HG03060 (cell line): Measurements from ENCODE around the gene BLMH.
"Not testable (repeated sequence)": the region's sequence is repeated elsewhere in the genome, so short reads cannot be mapped to it uniquely, and the experiment has no call there.

Experiments
- ATAC-seq: cut with Tn5 transposase; IDR thresholded peaks from one replicate; pipeline ENCODE4 v1.9.1; 2021; ENCODE audit warnings: low read depth, moderate number of reproducible peaks; ENCODE audit not compliant: unreplicated experiment

The BLMH gene

DNA sequence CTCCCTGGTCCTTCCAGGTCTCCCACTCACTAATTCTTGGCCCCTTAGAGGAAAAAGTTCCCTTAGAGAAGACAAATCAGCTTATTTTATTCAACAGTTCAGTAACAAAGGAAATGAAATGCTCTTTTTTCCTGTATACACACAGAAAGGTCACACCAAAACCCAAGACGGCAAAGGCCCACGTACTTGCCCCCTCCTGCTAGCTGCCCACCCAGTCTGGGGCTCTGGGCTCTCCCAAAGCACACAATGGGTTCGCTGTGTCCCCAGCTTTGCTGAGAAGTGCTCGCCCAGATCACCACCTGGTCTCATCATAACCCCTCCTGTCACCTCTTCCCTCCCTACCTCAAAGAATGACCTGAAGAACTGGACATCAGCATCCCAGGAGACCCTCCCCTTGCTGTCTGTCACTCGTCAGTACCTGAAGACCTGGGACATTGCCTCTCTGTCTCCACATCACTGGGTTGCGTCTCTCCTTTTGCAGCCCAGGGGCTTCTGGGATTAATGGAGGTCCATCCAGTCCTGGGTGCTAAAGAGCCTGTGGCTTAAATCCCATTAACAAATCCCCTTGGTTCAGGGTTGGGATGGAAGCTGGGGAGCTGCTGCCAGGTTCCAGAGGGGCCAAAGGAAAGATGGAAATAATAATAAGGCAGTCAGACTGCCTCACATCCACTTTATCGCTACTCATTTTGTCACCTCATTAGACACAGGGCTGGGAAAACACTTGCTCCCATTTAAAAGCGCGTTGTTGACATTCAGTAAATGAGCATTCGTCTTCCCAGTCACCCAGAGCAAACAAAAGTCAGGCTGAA is 59.5 kb downstream of the BLMH start:
- ATAC-seq: no peak

- no peak for ATAC-seq
These were observed 61.1 kb downstream of the BLMH start for GRCh38 chr17:30230596-30231125.

DNA sequence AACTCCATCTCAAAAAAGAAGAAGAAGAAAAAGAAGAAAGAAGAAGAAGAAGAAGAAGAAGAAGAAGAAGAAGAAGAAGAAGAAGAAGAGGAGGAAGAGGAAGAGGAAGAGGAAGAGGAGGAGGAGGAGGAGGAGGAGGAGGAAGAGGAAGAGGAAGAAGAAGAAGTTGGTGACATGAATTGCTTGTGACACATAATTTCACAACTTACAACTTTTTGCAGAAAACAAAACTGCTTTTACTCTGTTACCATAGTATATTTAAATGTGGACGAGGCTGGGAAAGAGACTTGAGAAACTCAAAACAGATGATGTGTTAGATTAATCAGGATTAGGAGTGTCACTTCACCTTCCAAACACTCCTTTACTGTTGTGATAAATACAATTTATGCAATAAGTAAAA is 61.7 kb downstream of the BLMH start:
- not testable (repeated sequence) for ATAC-seq

GRCh38 chr17:30229012-30229411 is 62.7 kb downstream of the BLMH start:
- ATAC-seq: no peak

GRCh38 chr17:30228011-30228410 is 63.7 kb downstream of the BLMH start:
- ATAC-seq: no peak

- no peak for ATAC-seq
These were observed 64.9 kb downstream of the BLMH start for GRCh38 chr17:30226878-30227277.

GRCh38 chr17:30225919-30226553 is 65.7 kb downstream of the BLMH start:
- no peak for ATAC-seq

- ATAC-seq: no peak
These were observed 66.6 kb downstream of the BLMH start for GRCh38 chr17:30225112-30225511.

DNA sequence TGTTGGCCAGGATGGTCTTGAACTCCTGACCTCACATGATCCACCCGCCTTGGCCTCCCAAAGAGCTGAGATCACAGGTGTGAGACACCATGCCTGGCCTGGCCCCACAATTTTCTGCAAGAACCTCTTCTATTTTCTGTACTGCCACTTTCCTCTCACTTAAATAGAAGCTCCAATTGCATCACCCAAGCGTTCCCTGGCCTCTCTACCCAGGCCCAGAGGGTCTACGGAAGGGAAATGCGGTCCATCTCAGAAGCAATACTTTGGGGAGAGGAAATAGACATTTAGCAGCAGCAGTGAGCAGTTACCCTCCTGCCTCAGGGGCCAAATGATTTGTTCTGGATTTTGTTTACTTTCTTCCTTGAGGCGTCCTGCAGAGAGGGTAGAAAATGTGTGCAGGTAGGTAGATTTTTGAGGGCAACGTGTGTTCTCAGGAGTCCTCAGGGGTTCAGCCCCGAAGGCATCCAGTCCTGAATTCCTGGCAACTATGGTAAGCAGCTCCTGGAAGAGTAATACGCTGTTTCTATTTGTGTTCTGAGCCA is 67.3 kb downstream of the BLMH start:
- no peak for ATAC-seq

DNA sequence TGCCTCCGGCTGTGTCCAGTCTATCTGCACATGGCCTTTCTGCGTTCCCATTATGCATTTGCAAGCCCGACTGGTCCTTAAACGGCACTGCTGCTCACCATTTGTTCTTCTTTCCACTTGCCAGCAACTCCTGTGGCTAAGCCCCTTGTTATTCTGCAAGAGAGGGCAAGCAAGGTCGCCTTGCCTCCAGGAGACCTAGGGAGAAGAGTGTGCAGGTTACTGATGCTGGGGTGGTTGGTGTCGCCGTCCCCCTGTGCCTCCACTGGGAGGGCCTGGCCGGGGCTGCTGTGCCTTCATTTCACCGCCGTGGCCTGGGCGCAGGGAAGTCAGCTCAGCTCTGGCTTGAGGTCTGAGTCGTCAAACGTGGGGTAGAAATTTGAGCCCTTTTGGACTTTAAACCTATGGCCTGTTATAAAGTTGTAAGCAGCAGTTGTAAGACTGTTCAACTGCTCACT is 69.0 kb downstream of the BLMH start:
- ATAC-seq: no peak

DNA sequence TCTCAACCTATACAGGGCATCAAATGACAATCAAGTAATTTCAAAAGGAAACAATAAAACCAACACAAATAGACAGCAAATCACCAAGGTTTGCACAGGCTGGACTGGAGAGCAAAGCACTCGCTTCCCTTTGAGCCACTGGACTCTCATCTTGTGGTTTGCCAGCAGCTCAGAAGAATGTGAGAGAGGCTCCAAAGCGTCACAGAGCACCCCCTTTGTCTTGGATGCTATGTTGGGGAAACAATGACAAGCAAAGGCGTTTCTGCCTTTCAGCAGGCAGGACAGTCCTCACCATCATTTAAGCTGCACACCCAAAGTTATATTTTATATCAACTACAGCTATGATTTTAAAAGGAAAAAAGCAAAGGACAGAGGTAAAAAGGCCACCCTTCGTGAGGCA is 69.5 kb downstream of the BLMH start:
- no peak for ATAC-seq

DNA sequence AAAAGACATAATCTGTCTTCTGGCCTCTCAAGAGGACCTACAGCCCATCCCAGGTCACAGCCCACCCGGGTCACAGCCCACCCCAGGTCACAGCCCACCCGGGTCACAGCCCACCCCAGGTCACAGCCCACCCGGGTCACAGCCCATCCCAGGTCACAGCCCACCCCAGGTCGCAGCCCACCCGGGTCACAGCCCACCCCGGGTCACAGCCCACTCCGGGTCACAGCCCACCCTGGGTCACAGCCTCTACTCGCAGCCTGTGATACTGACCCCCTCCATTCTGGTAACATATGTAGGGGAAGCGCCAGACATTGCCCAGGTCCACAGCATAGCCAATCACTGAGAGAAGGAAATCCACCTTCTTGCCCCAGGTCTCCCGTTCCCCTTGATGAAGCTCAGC is 70.4 kb downstream of the BLMH start:
- ATAC-seq: no peak

DNA sequence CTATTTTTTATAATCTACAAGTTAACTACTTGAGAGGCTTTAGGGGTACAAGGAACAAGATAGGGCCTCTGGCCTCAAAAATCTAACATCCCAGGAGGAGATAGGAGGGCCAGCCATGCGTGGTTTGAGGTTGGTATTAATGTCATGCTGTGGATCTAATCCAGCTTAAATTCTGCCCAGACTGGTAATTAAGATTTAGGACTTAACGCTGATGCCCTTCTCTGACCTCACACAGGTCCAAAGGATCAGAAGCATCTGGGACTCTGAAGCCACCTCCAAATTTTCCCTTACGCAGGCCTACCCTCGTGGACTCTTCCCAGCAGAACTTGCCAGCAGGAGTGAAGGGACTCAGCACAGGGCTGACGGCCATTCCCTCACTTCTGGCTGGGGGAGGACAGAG is 71.3 kb downstream of the BLMH start:
- no peak for ATAC-seq

GRCh38 chr17:30219833-30220232 is 71.9 kb downstream of the BLMH start:
- no peak for ATAC-seq

DNA sequence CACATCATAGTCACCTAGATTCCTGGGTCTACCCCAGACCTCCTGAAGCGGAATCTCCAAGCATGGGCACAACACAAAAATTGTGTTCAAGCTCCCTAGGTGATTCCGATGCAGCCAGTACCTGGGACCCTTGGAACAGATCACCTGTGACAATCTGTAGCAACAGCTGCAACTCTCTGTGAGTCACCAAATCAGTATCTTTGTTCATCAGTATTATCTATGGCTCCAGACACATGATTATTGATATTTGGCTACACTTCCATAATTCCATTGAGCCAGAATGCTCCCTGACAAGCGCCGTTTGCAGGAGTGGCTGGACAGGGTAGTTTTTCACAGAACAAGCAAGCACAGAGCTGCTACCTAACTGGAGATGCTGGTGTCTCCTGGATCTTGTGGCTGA is 72.4 kb downstream of the BLMH start:
- no peak for ATAC-seq

DNA sequence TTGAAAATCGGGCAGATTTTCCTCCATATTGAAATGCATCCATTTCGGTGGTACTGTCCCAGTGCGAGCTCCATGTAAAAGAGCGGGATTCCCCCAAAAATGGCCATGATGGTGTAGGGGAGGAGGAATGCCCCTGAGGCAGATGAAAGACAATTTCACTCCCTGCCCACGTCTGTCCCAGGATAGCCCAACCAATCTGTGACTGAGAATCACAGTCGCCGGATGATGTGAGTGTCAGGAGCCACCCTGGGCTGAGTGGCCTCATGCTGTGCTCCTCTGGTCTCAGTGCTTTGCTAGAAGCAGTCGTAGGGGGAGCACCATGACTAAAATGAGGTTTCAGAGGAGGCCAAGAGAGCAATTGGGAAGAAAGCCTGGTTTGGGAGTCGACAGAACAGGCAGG is 72.9 kb downstream of the BLMH start:
- ATAC-seq: no peak

- no peak for ATAC-seq
These were observed 73.9 kb downstream of the BLMH start for GRCh38 chr17:30217746-30218245.

DNA sequence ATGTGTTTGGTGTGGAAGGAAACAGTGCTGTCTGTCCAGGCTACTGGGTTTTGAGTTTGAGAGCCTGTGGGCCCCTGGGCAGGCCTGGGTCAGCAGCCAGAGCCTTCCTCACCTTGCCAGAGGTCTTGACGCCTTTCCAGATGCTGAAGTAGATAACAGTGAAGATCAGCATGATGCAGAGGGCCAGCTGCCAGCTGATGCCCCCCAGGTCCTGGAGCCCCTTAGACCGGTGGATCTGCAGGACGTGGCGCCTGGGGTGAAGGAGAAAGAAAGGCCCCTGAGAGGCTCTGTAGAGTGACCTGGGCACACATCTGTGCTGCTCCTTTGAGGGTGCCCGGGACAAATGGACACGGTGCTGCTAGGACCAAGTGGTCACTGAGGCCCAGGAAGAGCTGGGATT is 74.7 kb downstream of the BLMH start:
- ATAC-seq: no peak

DNA sequence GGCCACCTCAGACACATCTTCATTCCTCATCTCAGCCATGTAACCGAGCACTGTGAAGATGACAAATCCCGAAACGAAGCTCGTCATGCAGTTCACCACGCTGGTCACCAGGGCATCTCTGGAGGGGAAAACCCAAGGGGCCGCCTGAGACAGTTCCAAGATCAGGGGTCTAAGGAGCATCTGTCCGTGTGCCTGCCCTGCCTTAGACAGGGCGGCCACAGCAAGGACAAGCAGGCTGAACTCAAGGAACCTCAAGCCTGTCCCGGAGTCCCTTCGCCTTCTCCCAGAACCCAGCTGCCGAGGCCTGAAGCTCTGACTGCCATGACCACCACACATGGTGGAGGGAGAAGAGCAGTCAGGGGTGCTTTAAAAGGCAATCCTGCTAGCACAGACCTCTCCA is 79.0 kb downstream of the BLMH start:
- no peak for ATAC-seq

GRCh38 chr17:30211371-30211770 is 80.4 kb downstream of the BLMH start:
- no peak for ATAC-seq

DNA sequence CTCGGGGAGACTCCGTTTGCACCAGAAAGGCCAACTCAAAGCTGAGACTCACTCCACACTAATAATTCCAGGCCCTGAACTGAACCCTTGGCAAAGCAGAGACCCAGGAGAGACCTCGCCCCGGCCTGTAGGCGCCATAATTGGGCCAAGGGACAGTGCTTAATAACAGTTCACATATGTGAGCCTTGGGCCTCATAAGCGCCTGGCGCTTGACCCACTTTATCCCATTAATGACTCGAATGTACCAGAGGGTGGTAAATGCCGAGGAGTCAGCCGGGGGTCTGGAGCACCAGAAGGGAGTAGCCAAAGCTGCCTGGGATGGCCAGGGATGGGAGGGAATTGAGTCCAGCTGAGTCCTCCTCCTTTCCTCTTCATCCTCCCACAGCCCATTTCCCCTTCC is 80.8 kb downstream of the BLMH start:
- no peak for ATAC-seq
